HL-60 (cell line): ENCODE measurements around the gene DPH1.
A peak's percentile ranks its signal among the peaks of the same experiment; 100 is the strongest.

Experiments used
- DNase-seq, 2 experiments: peaks; one replicate each; pipeline ENCODE4 v3.0.0-alpha.2; 2010 to 2020; ENCODE audit warnings: low read depth in 1 of 2, low spot score in 1 of 2
- H3K27ac ChIP-seq: fragments of 250-450 bp; sonication (Bioruptor Pico); replicated peaks from 2 replicates; pipeline ENCODE4 v1.5.1; 2020; ENCODE audit warnings: mild to moderate bottlenecking, moderate library complexity
- H3K27me3 ChIP-seq: fragments of 250-450 bp; sonication (Bioruptor Pico); 2 replicates; pipeline ENCODE4 v1.5.1; 2021; ENCODE audit warnings: mild to moderate bottlenecking, moderate library complexity; ENCODE audit not compliant: insufficient read depth, poor library complexity, severe bottlenecking
- H3K4me3 ChIP-seq: replicated peaks from 2 replicates; pipeline ENCODE4 v1.5.1; 2011; ENCODE audit warnings: mild to moderate bottlenecking, control low read depth, low read length; ENCODE audit not compliant: insufficient read depth
- GABPA ChIP-seq: IDR thresholded peaks from 2 replicates; pipeline ENCODE4 v1.6.1; 2012; ENCODE audit warnings: low read depth
- POLR2AphosphoS5 ChIP-seq: IDR thresholded peaks from 2 replicates; pipeline ENCODE4 v1.6.1; 2012; ENCODE audit warnings: low read depth
- SPI1 ChIP-seq: IDR thresholded peaks from 2 replicates; pipeline ENCODE4 v1.6.1; 2012; ENCODE audit warnings: low read depth, mild to moderate bottlenecking, borderline replicate concordance
- TF ChIP-seq, protein P1 (sequence below): IDR thresholded peaks from one replicate; pipeline ENCODE4 v1.5.1; 2011; ENCODE audit warnings: low read length, control low read depth, inconsistent platforms; ENCODE audit not compliant: insufficient read depth
- TF ChIP-seq, protein P2 (sequence below): IDR thresholded peaks from 2 replicates; pipeline ENCODE4 v1.6.1; 2012; ENCODE audit warnings: low read depth; ENCODE audit not compliant: insufficient replicate concordance

DPH1 gene

DNA sequence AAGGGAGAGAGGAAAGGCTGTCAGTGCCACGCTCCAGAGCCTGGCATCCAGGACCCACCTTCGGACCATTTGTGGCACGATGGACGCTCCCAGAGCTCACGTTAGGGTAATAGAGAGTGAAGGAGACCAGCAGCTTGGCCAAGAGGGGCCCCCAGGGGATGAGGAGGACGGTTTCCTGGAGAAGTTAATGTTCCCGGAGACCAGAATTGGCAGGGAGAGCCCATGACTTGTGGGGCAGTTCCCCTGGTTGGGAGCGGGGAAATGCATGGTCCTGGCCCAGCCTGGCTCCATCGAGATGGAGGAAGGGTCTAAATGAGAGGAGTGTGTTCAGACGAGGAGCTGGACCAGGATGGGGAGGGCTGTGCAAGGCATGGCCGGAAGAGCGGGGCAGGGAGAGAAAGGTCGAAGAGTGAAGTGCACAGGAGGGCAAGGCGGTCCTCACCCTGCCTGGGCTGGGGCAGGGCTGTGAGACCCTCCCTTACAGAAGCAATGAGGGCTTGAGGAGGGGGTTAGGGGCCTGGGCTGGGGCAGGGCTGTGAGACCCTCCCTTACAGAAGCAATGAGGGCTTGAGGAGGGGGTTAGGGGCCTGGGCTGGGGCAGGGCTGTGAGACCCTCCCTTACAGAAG is 22.1 kb downstream of the DPH1 start:
- TF ChIP-seq SPI1: no peak
- TF ChIP-seq, protein P1, sequence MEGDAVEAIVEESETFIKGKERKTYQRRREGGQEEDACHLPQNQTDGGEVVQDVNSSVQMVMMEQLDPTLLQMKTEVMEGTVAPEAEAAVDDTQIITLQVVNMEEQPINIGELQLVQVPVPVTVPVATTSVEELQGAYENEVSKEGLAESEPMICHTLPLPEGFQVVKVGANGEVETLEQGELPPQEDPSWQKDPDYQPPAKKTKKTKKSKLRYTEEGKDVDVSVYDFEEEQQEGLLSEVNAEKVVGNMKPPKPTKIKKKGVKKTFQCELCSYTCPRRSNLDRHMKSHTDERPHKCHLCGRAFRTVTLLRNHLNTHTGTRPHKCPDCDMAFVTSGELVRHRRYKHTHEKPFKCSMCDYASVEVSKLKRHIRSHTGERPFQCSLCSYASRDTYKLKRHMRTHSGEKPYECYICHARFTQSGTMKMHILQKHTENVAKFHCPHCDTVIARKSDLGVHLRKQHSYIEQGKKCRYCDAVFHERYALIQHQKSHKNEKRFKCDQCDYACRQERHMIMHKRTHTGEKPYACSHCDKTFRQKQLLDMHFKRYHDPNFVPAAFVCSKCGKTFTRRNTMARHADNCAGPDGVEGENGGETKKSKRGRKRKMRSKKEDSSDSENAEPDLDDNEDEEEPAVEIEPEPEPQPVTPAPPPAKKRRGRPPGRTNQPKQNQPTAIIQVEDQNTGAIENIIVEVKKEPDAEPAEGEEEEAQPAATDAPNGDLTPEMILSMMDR: no peak
- TF ChIP-seq GABPA: no peak
- no peak for TF ChIP-seq POLR2AphosphoS5
- TF ChIP-seq, protein P2, sequence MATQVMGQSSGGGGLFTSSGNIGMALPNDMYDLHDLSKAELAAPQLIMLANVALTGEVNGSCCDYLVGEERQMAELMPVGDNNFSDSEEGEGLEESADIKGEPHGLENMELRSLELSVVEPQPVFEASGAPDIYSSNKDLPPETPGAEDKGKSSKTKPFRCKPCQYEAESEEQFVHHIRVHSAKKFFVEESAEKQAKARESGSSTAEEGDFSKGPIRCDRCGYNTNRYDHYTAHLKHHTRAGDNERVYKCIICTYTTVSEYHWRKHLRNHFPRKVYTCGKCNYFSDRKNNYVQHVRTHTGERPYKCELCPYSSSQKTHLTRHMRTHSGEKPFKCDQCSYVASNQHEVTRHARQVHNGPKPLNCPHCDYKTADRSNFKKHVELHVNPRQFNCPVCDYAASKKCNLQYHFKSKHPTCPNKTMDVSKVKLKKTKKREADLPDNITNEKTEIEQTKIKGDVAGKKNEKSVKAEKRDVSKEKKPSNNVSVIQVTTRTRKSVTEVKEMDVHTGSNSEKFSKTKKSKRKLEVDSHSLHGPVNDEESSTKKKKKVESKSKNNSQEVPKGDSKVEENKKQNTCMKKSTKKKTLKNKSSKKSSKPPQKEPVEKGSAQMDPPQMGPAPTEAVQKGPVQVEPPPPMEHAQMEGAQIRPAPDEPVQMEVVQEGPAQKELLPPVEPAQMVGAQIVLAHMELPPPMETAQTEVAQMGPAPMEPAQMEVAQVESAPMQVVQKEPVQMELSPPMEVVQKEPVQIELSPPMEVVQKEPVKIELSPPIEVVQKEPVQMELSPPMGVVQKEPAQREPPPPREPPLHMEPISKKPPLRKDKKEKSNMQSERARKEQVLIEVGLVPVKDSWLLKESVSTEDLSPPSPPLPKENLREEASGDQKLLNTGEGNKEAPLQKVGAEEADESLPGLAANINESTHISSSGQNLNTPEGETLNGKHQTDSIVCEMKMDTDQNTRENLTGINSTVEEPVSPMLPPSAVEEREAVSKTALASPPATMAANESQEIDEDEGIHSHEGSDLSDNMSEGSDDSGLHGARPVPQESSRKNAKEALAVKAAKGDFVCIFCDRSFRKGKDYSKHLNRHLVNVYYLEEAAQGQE: no peak
- DNase-seq: no peak
- no peak overlapping the region for H3K27ac ChIP-seq
- peaks cover 12% of the 10 kb centered on the region for H3K27me3 ChIP-seq
- H3K4me3 ChIP-seq: no peak overlapping the region

DNA sequence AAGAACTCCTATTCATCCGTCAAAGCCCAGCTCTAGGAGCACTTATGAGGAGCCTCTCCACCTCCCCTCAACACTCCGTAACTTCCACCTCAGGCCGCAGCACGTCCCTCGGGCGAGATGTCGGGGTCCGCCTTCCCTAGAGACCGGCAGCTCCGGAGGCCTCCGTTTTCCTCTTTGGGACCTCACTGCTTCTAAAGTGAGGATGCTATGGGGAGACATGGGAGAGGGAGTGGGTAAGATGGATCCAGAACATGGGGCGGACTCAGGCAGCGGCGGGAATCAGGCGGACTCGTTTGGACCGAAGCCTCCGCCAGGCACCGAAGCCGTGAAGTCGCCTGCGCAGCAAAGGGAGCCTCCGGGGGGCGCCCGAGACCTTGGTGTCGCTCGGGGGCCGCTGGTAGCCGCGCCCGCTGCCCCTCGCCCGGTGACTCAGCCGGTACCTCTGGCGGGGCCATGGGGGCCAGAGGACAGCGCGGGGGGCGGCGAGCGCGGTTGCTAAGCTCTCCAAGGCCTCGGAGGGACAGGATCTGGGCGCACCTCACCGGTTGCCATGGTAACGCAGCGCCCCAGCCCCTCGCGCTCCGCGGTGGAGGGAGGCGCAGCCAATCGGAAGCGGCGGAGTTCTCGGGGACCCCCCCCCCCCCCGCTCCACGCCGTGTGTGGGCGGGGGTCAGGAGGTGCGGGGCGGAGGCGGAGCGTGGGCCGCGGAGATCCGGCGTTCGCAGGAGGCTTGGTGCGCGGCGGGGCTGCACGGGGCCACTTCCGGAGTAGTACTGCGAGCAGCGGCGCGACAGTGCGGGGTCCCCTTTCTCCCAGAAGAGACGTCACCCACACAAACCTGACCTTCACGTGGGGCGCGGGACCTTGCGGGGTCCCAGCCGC is 23.7 kb downstream of the DPH1 start:
- no peak overlapping the region for H3K27ac ChIP-seq
- peaks cover 12% of the 10 kb centered on the region for H3K27me3 ChIP-seq
- peak overlapping the region; percentile 46 for H3K4me3 ChIP-seq
- DNase-seq: no peak
- TF ChIP-seq, protein P1: peak; percentile 23
- TF ChIP-seq POLR2AphosphoS5: no peak

DNA sequence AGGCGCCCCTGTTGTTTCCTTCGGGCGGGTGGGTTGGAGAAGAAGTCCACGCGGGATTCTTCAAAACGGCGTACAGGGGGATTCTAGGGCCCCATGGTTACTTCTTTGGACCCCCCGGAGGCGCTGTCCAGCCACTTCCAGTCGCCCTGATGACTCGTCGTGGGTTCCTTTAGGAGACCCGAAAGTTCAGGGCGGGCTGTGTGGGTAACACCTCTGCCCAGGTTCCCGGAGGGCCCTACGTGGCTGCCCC is 24.2 kb downstream of the DPH1 start:
- DNase-seq: no peak
- H3K4me3 ChIP-seq: peak overlapping the region; percentile 46
- H3K27ac ChIP-seq: no peak overlapping the region
- no peak for TF ChIP-seq GABPA
- TF ChIP-seq, protein P2: no peak
- TF ChIP-seq, protein P1: no peak
- no peak for TF ChIP-seq POLR2AphosphoS5
- TF ChIP-seq SPI1: no peak
- peaks cover 12% of the 10 kb centered on the region for H3K27me3 ChIP-seq
